LNCAP (cell line): ENCODE measurements around the gene TSKU.

ENCODE experiments used
- TF ChIP-seq, protein P1 (sequence below): fragments of 450-650 bp; IDR thresholded peaks from 2 replicates; pipeline ENCODE4 v1.5.1; 2017; ENCODE audit warnings: mild to moderate bottlenecking

TSKU gene

DNA sequence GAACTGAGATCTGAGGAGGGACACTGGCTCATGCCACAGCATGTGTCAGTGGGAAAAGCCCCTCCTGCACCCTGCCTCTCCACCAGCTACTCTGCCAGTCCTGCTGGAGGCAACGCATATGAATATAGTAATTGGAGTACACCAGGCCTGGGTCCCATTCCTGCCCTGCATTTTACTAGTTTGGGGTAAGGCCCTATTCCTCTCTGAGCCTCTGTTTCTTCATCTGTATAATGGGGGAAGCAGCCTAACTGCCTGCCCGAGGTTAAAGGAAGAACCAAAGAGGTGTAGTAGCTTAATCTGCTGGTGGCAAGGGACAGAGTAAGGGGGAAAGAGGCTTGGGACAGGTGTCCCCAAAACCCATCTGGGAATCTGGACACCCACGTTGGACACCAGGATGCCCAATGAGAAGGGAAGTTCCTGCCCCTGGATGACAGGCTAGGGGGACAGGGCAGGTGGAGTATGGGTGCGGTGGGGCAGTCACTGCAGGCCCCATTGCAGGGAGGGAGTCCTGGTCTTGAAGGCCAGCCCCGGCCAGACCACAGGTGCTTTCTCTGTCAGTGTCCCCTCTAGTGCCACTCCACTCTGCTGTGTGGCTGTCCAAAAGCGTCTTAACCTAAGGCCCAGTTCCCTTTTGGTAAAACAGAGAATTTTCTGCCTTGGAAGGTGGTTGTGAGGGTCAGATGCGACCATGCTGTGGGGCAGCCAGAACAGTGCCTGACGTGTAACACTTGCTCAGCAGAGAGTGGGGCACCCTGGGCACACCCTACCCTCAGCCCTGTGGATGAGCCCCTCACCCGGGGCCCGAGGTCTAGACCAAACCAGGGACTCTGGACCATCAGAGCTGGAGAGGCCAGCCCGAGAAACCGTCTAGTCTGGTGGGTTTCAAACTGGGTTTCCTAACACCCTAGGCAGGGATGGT lies 11.5 kb downstream of the TSKU start:
- TF ChIP-seq, protein P1, sequence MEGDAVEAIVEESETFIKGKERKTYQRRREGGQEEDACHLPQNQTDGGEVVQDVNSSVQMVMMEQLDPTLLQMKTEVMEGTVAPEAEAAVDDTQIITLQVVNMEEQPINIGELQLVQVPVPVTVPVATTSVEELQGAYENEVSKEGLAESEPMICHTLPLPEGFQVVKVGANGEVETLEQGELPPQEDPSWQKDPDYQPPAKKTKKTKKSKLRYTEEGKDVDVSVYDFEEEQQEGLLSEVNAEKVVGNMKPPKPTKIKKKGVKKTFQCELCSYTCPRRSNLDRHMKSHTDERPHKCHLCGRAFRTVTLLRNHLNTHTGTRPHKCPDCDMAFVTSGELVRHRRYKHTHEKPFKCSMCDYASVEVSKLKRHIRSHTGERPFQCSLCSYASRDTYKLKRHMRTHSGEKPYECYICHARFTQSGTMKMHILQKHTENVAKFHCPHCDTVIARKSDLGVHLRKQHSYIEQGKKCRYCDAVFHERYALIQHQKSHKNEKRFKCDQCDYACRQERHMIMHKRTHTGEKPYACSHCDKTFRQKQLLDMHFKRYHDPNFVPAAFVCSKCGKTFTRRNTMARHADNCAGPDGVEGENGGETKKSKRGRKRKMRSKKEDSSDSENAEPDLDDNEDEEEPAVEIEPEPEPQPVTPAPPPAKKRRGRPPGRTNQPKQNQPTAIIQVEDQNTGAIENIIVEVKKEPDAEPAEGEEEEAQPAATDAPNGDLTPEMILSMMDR, result no peak

- TF ChIP-seq, protein P1, result no peak
Measured at GRCh38 chr11:76795290-76795935, 12.3 kb downstream of the TSKU start.

DNA sequence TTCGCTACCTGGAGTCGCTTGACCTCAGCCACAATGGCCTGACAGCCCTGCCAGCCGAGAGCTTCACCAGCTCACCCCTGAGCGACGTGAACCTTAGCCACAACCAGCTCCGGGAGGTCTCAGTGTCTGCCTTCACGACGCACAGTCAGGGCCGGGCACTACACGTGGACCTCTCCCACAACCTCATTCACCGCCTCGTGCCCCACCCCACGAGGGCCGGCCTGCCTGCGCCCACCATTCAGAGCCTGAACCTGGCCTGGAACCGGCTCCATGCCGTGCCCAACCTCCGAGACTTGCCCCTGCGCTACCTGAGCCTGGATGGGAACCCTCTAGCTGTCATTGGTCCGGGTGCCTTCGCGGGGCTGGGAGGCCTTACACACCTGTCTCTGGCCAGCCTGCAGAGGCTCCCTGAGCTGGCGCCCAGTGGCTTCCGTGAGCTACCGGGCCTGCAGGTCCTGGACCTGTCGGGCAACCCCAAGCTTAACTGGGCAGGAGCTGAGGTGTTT lies 12.8 kb downstream of the TSKU start:
- TF ChIP-seq, protein P1, result no peak

DNA sequence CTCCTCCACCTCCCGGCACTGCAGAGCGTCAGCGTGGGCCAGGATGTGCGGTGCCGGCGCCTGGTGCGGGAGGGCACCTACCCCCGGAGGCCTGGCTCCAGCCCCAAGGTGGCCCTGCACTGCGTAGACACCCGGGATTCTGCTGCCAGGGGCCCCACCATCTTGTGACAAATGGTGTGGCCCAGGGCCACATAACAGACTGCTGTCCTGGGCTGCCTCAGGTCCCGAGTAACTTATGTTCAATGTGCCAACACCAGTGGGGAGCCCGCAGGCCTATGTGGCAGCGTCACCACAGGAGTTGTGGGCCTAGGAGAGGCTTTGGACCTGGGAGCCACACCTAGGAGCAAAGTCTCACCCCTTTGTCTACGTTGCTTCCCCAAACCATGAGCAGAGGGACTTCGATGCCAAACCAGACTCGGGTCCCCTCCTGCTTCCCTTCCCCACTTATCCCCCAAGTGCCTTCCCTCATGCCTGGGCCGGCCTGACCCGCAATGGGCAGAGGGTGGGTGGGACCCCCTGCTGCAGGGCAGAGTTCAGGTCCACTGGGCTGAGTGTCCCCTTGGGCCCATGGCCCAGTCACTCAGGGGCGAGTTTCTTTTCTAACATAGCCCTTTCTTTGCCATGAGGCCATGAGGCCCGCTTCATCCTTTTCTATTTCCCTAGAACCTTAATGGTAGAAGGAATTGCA lies 13.5 kb downstream of the TSKU start:
- TF ChIP-seq, protein P1, result no peak

- TF ChIP-seq, protein P1, result no peak
Measured at GRCh38 chr11:76797341-76798201, 14.4 kb downstream of the TSKU start.

- TF ChIP-seq, protein P1, result no peak
Measured at GRCh38 chr11:76798202-76798581, 15.0 kb downstream of the TSKU start.
